HG03280 (cell line): Measurements from ENCODE around the gene LLGL2.

Source experiments
- ATAC-seq: cut with Tn5 transposase; IDR thresholded peaks from one replicate; pipeline ENCODE4 v1.9.1; 2021; ENCODE audit warnings: mild to moderate bottlenecking, moderate library complexity; ENCODE audit not compliant: unreplicated experiment

Gene LLGL2

GRCh38 chr17:75505640-75506039 is 19.9 kb upstream of the LLGL2 start:
- ATAC-seq, result no peak

DNA sequence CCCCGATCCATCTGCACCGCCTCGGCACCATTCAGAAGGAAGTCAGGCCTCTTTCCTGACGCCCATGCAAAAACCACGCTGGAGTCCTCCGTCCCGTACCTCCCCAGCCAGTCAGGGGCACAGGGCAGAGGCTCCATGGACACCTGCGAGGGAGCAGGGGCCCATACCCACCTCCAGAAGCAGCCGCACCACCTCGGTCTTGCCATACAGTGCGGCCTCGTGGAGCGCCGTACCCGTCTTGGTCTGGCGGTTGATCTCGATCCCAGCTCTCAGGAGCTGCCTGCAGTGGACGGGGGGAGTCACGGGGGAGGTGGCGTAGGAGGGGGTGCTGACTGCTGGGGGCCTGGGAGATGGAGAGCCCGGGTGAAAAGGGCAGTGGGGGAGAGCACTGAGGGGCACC is 19.4 kb upstream of the LLGL2 start:
- no peak for ATAC-seq

- ATAC-seq, result no peak
Observed at GRCh38 chr17:75506888-75507287, 18.6 kb upstream of the LLGL2 start.

GRCh38 chr17:75507733-75508719 is 17.5 kb upstream of the LLGL2 start:
- ATAC-seq, result no peak

- ATAC-seq, result no peak
Observed at GRCh38 chr17:75508931-75509361, 16.6 kb upstream of the LLGL2 start.

- no peak for ATAC-seq
Observed at GRCh38 chr17:75509528-75510258, 15.8 kb upstream of the LLGL2 start.

DNA sequence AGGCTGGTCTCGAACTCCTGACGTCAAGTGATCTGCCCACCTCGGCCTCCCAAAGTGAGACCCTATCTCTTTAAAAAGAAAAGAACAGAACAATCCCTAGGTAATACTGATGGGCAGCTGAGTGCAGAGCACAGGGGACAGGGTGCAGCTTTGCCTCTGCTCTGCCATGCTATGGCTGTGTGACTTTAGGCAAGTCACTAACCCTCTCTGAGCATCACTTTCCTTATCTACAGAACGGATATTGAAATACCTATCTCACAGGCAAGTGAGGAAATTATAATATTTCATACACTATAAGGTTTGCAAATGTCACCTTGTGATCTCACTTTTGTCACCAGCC is 14.3 kb upstream of the LLGL2 start:
- ATAC-seq, result no peak

DNA sequence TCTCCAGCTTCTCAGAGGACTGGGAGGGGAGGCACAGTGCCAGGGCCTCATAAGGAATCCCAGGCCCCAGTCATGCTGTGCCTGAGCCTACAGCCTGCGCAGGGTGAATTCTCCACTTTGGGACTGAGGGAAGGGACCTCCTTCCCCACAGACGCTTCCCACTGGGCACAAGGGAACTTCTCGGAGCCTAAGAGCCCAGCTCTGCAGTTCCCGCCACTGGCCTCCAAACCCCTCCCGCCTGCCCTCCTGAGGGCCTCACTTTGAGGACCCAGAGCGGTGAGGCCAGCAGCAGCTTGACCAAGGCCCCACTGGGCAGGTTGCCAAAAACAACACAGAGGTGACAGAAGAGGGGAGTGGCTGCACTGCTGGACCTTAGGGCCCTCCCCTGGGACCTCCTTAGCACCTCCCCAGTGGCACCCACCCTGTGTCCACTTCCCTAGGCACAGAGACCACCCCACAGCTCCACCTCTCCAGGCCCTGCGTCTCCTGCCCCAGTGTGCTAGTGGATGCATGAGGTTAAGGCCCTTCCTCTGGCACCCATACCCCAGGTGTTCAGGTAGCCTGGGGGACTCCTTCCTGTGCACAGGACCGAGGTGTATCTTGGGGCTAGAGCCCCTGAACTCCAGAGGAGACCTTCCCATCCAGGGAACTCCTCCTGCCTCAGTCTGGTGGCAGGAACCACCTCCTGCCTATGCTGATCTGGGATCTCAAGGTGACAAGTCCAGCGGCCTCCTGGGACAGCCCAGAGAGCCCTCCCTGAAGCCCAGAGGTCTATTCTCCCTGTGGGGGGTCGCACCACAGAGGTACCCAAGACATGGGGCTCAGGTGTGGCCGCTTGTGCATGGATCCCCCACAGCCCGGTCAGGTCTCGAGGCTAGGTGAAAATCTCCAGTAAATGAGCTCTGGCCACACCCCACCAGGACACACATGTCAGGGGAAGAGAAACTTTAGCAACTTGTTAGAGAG is 13.6 kb upstream of the LLGL2 start:
- ATAC-seq, result no peak

- ATAC-seq, result no peak
Observed at GRCh38 chr17:75512926-75513640, 12.4 kb upstream of the LLGL2 start.

DNA sequence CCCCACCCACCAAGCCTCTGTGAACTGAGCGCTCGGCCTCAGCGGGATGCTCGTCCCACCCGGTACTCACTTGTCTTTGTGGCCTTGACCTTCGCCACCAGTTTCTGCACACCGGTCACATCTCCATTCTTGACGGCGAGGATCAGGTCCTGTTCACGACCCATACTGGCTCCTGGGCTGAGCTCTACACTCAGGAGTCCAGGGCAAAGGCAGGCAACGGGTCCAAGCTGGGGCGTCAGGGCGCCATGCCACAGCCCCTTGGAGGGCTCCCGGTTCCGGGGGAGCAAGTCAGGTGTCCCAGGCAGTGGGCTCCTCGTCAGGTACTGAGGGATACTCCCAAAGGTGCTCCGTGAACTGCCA is 11.9 kb upstream of the LLGL2 start:
- ATAC-seq, result no peak

- ATAC-seq, result no peak
Observed at GRCh38 chr17:75514299-75514918, 11.1 kb upstream of the LLGL2 start.

DNA sequence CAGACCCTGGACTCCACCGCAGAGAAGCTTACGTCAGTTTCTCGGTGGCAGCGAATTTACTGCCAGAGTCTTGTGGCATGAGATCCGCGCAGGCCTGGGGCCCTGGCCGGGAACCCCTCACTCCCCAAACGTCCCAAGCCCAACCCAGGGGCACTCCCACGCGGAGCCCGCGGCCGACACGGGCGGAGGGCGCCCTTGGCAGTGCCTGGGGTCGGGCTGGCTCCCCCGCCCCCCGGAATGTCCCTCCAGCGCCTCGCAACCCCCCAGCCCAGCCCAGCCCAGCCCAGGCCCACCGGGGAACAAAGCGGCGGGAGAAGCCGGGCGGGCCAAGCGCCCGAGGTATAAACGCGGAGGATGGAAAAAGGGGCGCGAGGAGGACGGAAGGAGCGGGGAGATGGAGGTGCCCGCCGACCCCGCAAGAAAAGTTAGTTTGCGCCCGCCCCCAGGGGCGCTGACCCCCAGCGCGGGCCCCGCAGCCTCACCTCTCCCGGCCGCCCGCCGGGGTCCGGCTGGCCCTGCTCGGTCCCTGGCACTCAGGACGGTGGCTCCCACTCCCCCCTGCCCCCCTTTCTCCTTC is 10.5 kb upstream of the LLGL2 start:
- ATAC-seq, result no peak

- ATAC-seq, result peak; percentile 46
Observed at GRCh38 chr17:75515496-75516254, 9.8 kb upstream of the LLGL2 start, which contains the start of gene CASKIN2. Gene CASKIN2 (minus strand): TSS chr17:75515537. CDS start chr17:75513804, 1,733 bp downstream.

GRCh38 chr17:75516255-75516618 is 9.3 kb upstream of the LLGL2 start, which contains the start of gene TSEN54:
Gene TSEN54 (plus strand): TSS chr17:75516528. CDS start chr17:75516561, 33 bp downstream.
- peak; percentile 80 for ATAC-seq

DNA sequence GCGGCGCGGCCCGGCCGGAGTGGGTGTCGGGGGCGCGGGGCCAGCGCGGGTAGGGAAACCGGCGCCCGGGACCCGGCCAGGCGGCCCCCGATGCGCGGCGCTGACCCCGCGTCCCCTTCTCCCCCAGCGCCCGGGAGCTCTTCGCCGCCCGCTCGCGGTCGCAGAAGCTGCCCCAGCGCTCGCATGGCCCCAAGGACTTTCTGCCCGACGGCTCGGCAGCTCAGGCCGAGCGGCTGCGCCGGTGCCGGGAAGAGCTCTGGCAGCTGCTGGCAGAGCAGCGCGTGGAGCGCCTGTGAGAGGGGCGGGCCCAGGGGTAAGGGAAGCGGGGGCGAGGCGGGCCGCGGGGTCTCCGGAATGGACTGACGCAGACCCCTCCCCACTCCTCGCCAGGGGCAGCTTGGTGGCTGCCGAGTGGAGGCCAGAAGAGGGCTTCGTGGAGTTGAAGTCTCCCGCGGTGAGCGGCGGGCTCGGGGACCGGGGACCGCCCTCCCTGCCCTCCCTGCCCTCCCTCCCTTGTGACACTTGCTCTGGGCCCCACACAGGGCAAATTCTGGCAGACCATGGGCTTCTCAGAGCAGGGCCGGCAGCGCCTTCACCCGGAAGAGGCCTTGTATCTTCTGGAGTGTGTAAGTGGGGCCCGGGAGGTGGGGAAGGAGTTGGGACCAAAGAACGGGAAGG is 8.7 kb upstream of the LLGL2 start:
- peak; percentile 15 for ATAC-seq

DNA sequence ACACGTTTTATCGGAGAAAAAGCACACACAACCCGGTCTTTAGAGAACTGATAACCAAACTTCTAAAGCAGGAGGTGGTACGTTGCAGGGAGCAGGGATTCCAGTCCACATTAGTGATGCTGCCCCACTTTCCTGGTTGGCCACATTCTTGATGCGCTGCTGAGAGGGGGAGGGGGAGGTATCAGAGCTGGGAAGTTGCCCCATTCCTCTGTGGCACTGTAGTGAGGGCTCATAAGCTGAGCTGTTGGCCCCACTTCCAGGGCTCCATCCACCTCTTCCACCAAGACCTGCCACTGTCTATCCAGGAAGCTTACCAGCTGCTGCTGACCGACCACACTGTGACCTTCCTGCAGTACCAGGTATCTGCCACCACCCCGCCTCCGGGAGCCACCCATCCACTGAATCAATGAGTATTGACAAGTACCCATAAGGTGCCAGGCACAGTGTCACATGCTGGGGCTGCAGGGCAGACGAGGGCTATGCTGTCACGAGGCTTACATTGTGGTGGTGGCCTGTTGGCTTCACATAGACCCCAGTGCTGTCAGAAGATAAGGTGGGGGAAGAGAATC is 8.1 kb upstream of the LLGL2 start:
- ATAC-seq, result no peak

DNA sequence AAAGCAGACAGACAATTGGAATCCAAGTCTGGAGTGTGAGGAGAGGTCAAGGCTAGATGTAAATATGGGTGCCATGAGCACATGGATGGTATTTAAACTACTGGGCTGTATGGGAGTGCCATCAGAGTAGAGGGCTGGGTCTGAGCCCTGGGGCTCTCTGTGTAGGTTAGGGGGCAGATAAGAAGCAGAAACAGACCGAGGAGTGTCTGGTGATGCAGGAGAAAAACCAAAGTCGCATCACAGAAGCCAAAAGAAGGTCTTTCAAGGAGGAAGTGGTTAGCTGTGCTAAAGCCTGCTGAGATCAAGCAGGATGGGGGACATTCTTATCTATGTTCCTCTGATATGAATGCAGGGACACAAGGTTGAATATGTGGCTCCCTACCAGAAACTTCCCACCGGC is 7.3 kb upstream of the LLGL2 start:
- ATAC-seq, result no peak
